ENCODE data around the gene ASTE1. TPM values are rescaled to one million over a fixed set of nuclear protein-coding genes. Genes with fewer than 3 reads are reported as not detected.

Gene ASTE1
- total RNA-seq (8.9 TPM), polyA plus RNA-seq (ENCODE audit: insufficient read depth, low read depth, low replicate concordance) (3.9 TPM)
- long read RNA-seq, donor 1, partial matches to known transcripts, result 16 of 16 reads
- long read RNA-seq, donor 1, other reads (novel, unspliced or antisense), result 0 of 16 reads
- long read RNA-seq, donor 2, partial matches to known transcripts, result 0 of 2 reads
- long read RNA-seq, donor 2, other reads (novel, unspliced or antisense), result 0 of 2 reads
- long read RNA-seq, donor 3, partial matches to known transcripts, result 6 of 6 reads
- long read RNA-seq, donor 3, other reads (novel, unspliced or antisense), result 0 of 6 reads
- long read RNA-seq, donor 4, partial matches to known transcripts, result 9 of 9 reads
- long read RNA-seq, donor 4, other reads (novel, unspliced or antisense), result 0 of 9 reads
- long read RNA-seq, donor 5, result 0 reads
- long read RNA-seq, donor 6, partial matches to known transcripts, result 5 of 8 reads
- long read RNA-seq, donor 6, other reads (novel, unspliced or antisense), result 0 of 8 reads
- long read RNA-seq, donor 7, transcript ASTE1-201 (6 exons, 2,664 nt), result major isoform, 6 of 13 reads
- long read RNA-seq, donor 7, partial matches to known transcripts, result 4 of 13 reads
- long read RNA-seq, donor 7, other reads (novel, unspliced or antisense), result 2 of 13 reads
- long read RNA-seq, donor 8, partial matches to known transcripts, result 6 of 9 reads
- long read RNA-seq, donor 8, other reads (novel, unspliced or antisense), result 0 of 9 reads
- long read RNA-seq, donor 9, partial matches to known transcripts, result 0 of 1 reads
- long read RNA-seq, donor 9, other reads (novel, unspliced or antisense), result 0 of 1 reads
- long read RNA-seq, donor 10, result 0 reads

DNA sequence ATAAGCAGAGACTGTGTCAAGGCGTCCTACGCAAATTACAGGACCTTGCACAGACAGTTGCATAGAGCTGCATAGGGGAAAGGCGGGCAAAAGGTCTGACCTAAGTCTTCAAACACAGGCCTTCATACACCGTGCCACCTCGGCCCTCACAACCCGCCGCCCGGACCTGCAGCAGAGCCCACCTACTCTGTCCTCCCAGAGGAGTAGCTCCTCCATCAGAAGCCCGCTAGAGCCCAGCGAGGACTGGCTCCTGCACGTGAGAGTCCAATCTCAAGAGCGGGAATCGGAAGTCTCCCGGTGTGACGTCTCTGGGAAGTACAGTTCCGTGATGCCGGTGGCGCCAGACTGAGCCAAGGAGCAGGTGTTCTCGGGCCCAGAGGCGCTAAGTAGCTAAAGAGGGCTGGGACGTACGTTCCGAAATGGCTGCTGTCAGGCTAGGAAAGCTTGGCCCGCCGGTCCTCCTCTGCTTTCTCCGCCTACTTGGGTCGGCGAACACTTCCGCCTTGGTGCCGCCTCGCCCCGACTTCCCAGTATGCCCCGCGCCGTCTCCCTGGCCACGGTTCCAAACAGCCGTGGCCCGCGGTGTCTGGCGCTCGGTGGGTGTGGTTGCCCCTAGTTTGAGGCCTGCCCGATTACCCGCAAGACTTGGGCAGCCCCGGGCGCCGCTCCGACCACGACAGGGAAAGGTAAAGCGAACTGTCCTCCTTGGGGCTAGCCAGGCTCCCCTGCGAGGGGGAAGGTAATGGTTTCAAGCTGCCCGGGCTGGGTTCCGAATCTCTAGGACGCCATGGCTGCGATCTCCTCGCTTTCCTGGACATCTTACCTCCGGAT is at the start of gene ASTE1, which contains the start of gene NEK11:
Gene ASTE1 (minus strand): TSS at position 505 of the 831 bp plus-strand sequence. CDS start 1,519 bp downstream, outside the sequence.
Gene NEK11 (plus strand): TSS at position 557 of the 831 bp plus-strand sequence. CDS start 2,832 bp downstream, outside the sequence.
- Histone ChIP-seq H3K4me3 (ENCODE audit: low read length in 3 of 3) (peak within 1 kb of the TSS; percentile 89 to 96 (median 96)), H3K9ac (ENCODE audit: low read length in 3 of 3) (peak within 1 kb of the TSS; percentile 89 to 95 (median 92)), H3K27me3 (ENCODE audit: control insufficient read depth, insufficient read depth, low read length) (no peaks in the 10 kb centered on the region), H3K27ac (ENCODE audit: low read depth in 2 of 2, low read length in 2 of 2) (peak within 1 kb of the TSS; percentile 82 to 93), H3K9me3 (ENCODE audit: control insufficient read depth in 2 of 3, insufficient read depth in 1 of 3, low read length in 3 of 3) (no peaks in the 10 kb centered on the region), H3K36me3 (ENCODE audit: control insufficient read depth in 2 of 3, insufficient read depth in 3 of 3, low read length in 3 of 3) (peaks cover 0 to 5% (median 3%) of the 10 kb centered on the region in 3 donors), H3K4me1 (ENCODE audit: control insufficient read depth in 2 of 3, insufficient read depth in 2 of 3, low read depth in 1 of 3, low read length in 3 of 3) (peaks cover 3 to 13% (median 5%) of the 10 kb centered on the region in 3 donors)
- peak; percentile 90 to 96 (median 94) for DNase-seq
- intact Hi-C loops (cut with DNase I), result no loop called here
- TF ChIP-seq CTCF (IDR thresholded peaks at IDR 0.05; ENCODE audit: borderline replicate concordance, extremely low read depth, insufficient read depth), result no peak
- FAIRE-seq, result no peak

DNA sequence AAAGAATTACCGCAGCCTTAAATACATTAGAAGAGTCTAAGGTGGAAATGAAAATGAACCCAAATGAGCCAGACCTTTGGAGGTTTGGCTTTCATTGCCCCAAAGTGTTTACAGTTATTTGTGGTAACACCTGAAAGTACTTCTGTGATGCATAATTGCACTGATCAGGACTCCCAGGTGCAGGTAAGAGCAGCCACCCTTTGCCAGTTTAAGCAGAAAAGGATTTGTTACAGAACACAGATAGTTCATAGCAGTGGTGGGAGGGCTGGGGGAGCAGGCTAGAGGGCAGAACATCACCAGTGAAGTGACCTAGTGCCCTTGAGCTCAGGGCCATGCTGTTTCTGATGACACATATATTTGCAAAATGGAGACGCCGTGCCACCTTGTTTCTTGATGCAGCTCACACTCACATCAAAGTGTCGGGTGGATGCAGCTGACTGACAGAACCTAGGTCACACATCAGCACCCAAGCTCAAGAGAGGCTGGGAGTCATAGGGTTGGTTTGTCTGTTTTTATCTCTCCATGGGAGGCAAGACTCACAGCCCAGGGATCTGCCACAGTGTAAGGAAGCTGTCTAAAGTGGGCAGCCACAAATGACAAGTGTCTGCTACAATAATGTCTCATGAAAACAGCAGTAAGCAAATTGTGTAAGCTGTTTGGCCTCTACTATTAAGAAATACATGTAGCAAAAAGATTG is 49.2 kb upstream of the ASTE1 start:
- Histone ChIP-seq H3K9ac (ENCODE audit: low read length in 3 of 3) (no peak overlapping the region), H3K9me3 (ENCODE audit: control insufficient read depth in 2 of 3, insufficient read depth in 1 of 3, low read length in 3 of 3) (no peaks in the 10 kb centered on the region), H3K27ac (ENCODE audit: low read depth in 2 of 2, low read length in 2 of 2) (no peak overlapping the region), H3K4me1 (ENCODE audit: control insufficient read depth in 2 of 3, insufficient read depth in 2 of 3, low read depth in 1 of 3, low read length in 3 of 3) (no peaks in the 10 kb centered on the region), H3K4me3 (ENCODE audit: low read length in 3 of 3) (no peak overlapping the region), H3K27me3 (ENCODE audit: control insufficient read depth, insufficient read depth, low read length) (no peaks in the 10 kb centered on the region), H3K36me3 (ENCODE audit: control insufficient read depth in 2 of 3, insufficient read depth in 3 of 3, low read length in 3 of 3) (no peaks in the 10 kb centered on the region)
- intact Hi-C loops (cut with DNase I), result no loop called here
- TF ChIP-seq CTCF (IDR thresholded peaks at IDR 0.05; ENCODE audit: borderline replicate concordance, extremely low read depth, insufficient read depth), result no peak
- FAIRE-seq (no peak), DNase-seq (no peak)

GRCh38 chr3:131072845-131073244 is 46.2 kb upstream of the ASTE1 start:
- FAIRE-seq, result no peak
- peak in 2 of 5 donors; percentile 23 to 66 for DNase-seq
- H3K27ac ChIP-seq (ENCODE audit: low read depth in 2 of 2, low read length in 2 of 2), result no peak overlapping the region

More at GRCh38 chr3:131072845-131073244, 46.2 kb upstream of the ASTE1 start:
- H3K27me3 ChIP-seq (ENCODE audit: control insufficient read depth, insufficient read depth, low read length), result no peaks in the 10 kb centered on the region
- H3K4me1 ChIP-seq (ENCODE audit: control insufficient read depth in 2 of 3, insufficient read depth in 2 of 3, low read depth in 1 of 3, low read length in 3 of 3), result no peaks in the 10 kb centered on the region
- H3K9me3 ChIP-seq (ENCODE audit: control insufficient read depth in 2 of 3, insufficient read depth in 1 of 3, low read length in 3 of 3), result no peaks in the 10 kb centered on the region
- no peak overlapping the region for H3K9ac ChIP-seq (ENCODE audit: low read length in 3 of 3)
- intact Hi-C loops (cut with DNase I), result no loop called here
- H3K36me3 ChIP-seq (ENCODE audit: control insufficient read depth in 2 of 3, insufficient read depth in 3 of 3, low read length in 3 of 3), result no peaks in the 10 kb centered on the region
- no peak overlapping the region for H3K4me3 ChIP-seq (ENCODE audit: low read length in 3 of 3)
- no peak for TF ChIP-seq CTCF (IDR thresholded peaks at IDR 0.05; ENCODE audit: borderline replicate concordance, extremely low read depth, insufficient read depth)

Measured in kidney (tissue), 22 donors.